OCI-M1 (cell line): ENCODE measurements around the gene LCT.
A peak's percentile ranks its signal among the peaks of the same experiment; 100 is the strongest.
"Not testable (repeated sequence)": the region's sequence is repeated elsewhere in the genome, so short reads cannot be mapped to it uniquely, and the experiment has no call there.

ENCODE experiments used
- DNase-seq: peaks from one replicate; lab custom pipeline; 2025; lab: John Stamatoyannopoulos, UW

Gene LCT

GRCh38 chr2:135831180-135831812, 5.7 kb downstream of the LCT start:
- no peak for DNase-seq

DNA sequence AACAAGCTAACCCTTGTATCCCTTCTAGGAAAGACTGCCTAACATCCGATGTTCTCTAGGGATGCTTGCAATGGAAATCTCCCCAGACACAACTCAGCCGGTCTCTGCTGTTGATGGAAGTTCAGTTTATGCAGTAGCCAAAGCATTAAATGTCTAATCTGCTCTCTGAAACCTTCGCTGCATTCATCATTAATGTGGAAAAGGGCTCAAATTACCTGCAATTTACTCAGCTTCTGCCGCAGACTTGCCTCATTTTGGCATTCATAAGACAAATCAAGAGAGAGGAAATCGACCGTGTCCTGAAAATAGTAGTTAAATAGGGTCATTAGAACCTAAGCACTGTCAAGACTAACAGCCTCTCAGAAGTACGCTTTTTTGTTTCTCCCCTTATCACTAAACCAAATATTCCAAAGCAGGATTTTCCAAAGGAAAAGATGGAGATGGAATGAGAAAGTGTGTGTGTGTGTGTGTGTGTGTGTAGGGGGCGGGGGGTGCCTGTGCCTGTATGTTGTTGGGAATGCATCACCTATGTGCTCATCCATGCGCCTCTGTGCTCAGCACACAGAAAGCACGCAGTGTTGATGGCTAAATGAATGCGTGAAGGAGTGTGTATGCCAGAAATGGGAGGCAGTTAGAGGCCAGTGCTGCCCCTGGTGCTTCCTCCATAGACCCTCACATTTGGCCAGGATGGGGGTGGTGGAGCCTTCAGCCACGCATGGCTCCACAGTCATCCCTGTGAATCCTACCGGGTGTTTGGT, 7.4 kb downstream of the LCT start:
- DNase-seq = no peak

DNA sequence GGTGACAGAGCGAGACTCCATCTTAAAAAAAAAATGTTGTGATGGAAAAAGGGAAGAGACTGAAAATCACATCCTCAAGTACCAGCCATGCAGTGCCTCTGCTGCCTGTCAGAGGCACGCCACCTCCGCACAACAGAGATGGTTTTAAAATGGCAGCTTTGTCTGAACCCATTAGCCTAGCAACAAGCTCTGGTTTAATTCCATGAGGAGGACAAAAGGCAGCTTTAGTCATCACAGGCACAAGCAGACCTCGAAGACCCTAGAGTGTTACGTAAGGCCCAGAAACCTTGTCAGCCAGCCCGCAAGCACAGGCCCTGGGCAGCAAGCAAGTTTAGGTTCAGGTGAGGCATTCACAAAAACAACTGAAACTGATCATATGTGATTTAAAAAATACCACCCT, 10.4 kb downstream of the LCT start:
- no peak for DNase-seq

DNA sequence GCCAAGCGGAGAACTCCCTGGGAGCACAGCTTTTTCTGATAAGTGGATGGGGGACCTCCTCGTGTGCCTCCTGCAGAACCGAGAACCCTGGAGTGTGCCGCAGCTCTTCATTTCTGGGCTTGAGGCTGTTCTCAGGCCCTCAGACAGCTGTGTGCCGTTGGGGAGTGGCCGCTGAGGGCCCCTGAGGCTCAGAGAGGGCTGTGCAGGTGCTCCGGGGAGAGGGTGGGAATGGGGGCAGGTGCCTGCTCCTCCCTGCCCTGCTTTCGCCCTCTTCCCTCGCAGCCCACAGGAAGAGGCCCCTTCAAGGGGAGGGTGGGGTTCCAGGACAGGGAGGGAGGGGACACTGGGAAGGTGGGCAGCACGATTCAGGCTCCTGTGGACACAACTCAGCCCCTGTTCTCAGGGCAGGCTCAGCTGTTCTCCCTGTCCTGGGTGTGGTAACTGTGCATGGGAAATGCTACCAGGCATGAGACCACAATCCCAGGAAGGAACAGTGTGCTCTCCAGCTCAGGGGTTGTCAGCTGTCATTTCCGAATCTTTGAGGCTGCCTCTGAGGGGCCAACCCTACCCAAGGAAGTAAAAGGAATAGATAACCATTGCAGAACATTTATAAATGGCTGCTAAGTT, 11.3 kb downstream of the LCT start:
- no peak for DNase-seq

- no peak for DNase-seq
Observed at GRCh38 chr2:135825131-135825530, 11.9 kb downstream of the LCT start.

- no peak for DNase-seq
Observed at GRCh38 chr2:135822855-135823254, 14.1 kb downstream of the LCT start.

DNA sequence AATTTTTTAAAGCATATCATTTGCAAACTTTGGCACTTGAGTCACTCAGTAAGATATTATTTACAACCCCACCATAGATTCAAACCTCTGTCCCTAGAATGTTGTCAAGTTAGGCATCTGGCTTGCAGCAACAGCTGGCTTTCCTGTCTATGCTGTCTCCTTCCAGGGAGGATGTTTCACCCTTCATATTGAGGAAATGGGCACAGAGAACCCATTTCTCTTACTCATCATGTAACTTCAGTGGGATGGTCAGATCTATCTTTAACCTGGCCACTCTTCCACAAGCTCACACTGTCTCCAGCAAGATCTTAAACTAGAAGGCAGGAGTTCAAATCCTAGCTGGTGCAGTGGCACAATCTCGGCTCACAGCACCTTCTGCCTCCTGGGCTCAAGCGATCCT, 15.8 kb downstream of the LCT start:
- no peak for DNase-seq

- DNase-seq = peak; percentile 33
Observed at GRCh38 chr2:135820003-135820618, 16.9 kb downstream of the LCT start.

- DNase-seq = peak; percentile 13
Observed at GRCh38 chr2:135818937-135819610, 17.9 kb downstream of the LCT start.

DNA sequence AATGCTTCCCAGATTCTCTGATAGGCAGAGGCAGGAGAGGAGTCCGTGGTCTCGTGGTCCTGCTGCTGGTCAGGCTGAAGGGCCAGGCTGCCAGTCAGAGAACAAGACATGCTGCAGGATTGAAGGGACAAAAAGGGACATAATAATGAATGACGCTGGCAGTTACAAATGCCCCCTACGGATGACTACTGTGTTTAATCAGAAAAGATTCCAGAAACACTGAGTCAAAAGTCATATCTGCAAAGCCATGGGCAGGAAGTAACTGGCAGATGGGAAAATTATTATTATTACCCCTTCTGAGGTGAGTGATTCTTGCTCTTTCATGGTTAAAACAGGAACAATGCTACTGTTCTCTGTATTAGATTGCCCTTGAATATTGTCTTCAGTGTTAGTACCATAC, 19.0 kb downstream of the LCT start:
- DNase-seq = no peak

GRCh38 chr2:135817466-135817865, 19.5 kb downstream of the LCT start:
- no peak for DNase-seq

- no peak for DNase-seq
Observed at GRCh38 chr2:135815269-135815668, 21.7 kb downstream of the LCT start.

- DNase-seq = no peak
Observed at GRCh38 chr2:135812907-135813511, 24.0 kb downstream of the LCT start.

DNA sequence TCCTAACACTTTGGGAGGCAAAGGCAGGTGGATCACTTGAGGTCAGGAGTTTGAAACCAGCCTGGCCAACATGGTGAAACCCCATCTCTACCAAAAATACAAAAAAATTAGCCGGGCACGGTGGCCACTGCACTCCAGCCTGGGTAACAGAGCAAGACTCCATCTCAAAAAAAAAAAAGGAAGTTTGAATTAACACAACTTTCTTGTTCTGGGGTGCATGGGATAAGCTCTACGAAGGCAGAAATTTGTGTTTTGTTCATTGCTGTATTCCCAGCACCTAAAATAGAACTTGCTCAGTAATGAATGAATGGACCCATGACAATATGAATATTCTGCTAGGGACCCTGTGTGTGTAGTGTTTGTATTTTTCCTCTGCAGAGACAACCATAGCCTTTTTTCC, 29.1 kb downstream of the LCT start:
- DNase-seq = not testable (repeated sequence)

- no peak for DNase-seq
Observed at GRCh38 chr2:135803278-135803677, 33.7 kb downstream of the LCT start.

- DNase-seq = no peak
Observed at GRCh38 chr2:135802350-135802749, 34.6 kb downstream of the LCT start.

- no peak for DNase-seq
Observed at GRCh38 chr2:135800513-135801460, 36.2 kb downstream of the LCT start.

DNA sequence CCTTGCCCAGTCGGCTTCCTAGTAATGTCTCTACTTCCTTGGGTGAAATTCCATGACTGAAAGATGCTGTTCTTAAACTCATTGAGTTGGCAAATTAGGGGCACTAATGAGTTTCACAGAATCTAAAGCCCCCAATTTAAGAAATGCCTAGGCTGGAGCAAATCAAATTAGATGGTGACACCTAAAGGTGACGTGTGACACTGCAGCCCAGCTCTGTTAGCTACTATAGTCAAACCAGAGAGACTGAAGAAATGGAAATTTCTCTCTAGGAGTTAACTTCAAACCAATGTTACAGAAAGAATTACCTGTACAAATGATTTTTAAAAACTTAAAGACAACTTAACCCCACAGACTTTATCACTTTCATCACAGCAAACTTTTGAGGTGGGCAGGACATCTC, 37.2 kb downstream of the LCT start:
- peak; percentile 6 for DNase-seq

GRCh38 chr2:135798762-135799161, 38.2 kb downstream of the LCT start:
- peak; percentile 9 for DNase-seq

DNA sequence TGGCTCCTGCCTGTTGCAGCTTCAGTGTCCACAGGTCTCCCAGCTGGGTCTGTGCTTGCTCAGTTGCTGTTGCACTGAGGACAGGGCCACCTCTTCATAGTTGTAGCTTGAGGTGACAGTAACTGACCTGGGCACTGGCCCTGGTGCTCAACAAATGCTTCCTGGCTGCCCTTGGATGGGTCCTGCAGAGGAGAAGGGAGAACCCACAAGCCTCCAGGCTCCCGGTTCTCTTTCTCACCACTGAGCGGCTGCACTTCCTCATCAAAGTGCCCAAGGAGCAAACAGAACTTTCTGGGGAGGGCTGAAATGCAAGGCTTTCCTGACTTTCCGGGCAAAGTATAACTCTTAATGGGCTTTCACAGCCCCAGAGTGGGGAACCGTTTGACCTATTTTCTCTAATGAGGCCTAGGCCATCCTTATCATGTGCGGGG, 38.7 kb downstream of the LCT start:
- no peak for DNase-seq
